GM19324 (cell line): ENCODE results near the gene ATP2A2.

ENCODE experiments used
- ATAC-seq: cut with Tn5 transposase; IDR thresholded peaks from one replicate; pipeline ENCODE4 v1.9.1; 2021; ENCODE audit warnings: mild to moderate bottlenecking, moderate library complexity; ENCODE audit not compliant: unreplicated experiment, low FRiP score

ATP2A2 gene

DNA sequence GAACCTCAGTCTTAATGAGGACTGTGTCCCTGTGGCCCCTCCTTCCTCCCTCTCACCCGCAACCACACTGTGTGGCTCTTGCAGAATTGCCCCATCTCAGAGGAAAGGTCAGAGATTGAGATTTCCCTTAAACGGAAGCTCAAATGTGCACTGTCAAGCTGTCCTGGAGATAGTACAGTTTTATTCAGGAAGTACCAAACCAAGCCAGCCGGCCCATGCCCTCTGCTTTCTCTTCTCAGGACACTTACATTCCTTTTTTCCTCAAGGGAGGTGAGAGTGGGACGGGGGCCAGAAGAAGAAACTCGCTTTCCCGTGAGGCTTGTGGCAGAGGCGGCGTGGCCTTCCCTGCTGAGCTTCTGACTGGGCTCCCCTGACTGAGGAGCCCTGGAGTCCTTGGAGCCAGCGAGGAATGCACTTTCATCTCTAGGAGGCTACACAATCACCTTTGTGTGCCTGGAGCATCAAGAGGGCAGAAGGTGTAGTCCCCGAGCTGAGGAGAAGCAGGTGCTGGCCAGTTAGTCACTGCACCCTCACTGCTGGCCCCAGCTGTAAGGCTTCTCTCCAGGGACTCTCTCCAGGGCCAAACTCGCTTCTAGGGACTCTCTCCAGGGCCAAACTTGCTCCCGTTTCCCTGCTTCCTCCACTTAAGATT is 24.1 kb upstream of the ATP2A2 start:
- ATAC-seq = no peak

GRCh38 chr12:110258466-110258865 is 22.6 kb upstream of the ATP2A2 start:
- ATAC-seq = no peak

GRCh38 chr12:110262442-110263388 is 18.3 kb upstream of the ATP2A2 start:
- ATAC-seq = no peak

GRCh38 chr12:110266381-110266960 is 14.6 kb upstream of the ATP2A2 start:
- ATAC-seq = no peak

GRCh38 chr12:110266980-110267620 is 13.9 kb upstream of the ATP2A2 start:
- ATAC-seq = no peak

DNA sequence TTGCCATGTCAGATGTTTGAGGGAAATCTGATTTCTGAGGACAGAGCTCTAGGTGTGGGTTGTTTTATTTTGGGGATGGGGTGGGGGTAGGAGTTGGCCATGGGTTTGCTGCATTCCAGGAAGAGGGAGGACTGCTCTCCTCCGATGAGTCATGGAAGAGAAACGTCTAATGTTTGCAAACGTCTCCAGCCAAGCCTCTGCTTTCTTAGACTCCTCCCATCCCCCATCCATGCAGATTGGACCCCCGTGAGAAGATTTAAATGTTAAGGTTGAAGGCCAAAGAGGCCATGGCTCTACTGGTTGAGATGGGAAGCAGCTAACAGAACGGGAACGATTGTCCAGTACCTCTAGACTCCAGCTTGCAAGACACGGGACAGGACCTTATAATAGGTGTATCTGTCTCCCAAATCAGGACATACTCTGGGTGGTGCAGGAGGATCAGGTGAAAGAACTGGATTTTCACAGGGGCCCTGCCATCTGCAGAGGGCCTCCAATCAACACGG is 11.4 kb upstream of the ATP2A2 start:
- ATAC-seq = no peak

DNA sequence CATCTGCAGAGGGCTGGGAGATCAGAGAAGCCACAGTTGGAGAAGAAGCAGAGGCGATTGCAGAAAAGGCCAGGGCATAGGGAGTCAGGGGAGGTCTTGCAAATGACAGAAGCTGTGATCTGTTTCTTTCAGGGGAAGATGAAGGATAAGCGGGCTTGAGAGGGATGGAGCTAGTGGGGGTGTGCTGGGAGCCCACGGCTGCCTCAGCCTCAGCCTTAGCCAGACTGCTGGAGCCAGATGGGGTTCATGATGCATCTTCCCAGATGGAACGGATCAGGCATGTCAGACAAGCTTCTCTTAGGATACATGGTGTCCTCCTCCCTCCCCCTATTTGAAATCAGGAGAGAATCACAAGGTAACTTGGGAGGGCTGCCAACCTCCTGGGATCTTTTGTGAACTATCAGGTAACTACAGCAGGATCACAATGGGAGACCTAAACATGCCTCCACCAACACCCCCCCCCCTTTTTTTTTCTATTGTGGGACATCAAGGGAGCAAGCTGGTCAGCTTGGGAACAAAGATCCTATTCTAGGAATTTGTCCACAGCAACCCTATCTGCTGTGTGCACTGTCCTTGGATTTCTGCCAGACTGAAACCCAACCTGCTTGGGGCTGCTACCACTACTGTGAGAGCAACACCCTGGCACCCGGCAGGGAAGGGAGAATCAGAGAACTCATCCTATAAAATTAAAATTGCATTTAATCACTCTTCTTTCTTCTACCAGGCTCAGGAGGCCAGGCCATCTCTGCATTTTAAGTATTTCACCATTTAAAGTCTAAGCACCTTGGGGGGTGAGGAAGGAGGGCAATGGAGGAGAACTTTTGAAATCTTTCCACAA is 10.7 kb upstream of the ATP2A2 start:
- ATAC-seq = no peak

DNA sequence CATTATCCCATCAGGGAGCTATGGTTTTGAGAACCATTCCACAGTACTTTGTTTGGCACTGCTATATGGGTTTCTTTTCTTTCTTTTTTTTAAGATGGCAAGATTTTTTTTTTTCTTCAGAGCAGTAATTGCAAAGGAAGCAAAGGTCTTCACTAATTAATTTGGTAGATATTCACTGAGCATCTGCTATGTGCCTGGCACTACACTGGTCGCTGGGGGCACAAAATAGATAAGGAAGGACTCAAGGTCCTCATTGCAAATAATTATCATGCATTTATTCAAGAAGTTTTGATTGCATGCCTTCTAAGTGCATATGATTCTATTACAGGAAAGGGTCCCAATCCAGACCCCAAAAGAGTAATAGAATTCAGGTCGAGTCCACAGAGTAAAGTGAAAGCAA is 10.0 kb upstream of the ATP2A2 start:
- ATAC-seq = no peak

DNA sequence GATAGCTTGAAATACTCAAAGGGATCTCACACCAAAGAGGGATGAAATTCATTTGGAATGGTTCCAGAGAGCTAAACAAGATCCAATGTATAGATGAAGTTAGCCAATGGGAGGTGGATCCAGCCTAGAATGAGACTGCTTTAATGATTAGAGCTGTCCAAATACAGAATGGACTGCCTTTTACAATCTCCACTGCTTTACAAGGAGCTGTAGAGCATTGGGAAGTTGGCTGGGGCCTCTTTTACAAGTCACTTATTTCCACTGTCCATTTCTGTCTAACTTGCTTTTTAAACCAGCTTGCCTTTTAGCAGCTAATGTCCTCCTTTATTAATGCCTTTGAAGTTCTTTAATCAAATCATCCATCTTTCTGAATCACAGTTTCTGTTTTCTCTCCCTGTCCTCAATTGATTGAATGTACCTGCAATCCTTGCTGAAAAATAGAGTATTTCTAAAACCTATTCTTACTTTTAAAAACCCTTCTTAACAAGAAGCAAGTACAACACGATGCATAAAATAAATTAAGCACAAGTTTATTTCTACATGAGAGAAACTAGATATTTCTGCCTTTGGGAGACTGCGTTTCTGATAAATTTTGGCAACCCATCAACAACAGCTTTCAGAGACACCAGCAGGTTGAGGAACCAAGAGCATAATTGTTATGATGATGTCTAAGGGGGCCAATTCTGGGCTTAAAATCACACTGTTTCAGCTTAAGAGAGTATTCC is 3.4 kb upstream of the ATP2A2 start:
- ATAC-seq = no peak

GRCh38 chr12:110278255-110278536 is 2.9 kb upstream of the ATP2A2 start:
- no peak for ATAC-seq

DNA sequence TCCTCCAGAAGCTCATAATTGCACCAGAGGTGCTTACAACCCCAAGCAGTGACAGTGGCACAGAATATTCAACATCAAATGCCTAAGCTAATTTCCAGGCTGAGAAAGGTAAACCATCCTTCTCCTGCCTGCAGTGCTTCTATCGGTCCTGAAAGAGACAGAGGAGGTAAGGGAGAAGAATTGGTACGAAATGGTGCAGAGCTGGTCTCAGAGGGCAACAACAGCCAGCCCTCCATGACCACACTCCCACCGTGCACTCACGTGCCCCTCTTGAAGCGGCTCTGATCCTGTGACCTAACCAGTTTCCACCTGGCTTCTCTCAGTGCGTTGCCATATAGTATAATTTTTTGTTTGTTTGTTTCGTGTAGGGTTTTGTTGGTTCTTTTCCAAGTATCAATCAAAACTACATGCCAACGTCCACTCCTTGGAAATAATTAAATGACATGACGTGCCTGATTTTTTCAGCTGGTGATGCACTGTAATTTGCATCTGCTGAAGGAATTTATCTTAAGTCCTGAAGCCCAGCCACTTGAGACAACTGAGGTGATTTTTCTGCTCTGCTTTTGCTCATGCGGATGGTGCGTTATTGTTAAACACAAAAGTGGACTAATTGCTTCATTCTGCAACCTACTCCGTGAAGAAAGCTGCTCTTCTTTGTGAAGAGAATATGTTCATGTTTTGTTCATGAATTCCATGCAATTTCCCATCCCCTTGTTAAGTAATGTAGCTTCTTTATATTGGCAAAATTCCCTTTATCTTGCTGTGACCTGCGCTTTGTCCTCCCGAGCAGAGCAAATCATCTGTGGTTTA is 1.3 kb upstream of the ATP2A2 start:
- ATAC-seq = no peak

GRCh38 chr12:110280392-110280778 is 662 bp upstream of the ATP2A2 start:
- no peak for ATAC-seq

DNA sequence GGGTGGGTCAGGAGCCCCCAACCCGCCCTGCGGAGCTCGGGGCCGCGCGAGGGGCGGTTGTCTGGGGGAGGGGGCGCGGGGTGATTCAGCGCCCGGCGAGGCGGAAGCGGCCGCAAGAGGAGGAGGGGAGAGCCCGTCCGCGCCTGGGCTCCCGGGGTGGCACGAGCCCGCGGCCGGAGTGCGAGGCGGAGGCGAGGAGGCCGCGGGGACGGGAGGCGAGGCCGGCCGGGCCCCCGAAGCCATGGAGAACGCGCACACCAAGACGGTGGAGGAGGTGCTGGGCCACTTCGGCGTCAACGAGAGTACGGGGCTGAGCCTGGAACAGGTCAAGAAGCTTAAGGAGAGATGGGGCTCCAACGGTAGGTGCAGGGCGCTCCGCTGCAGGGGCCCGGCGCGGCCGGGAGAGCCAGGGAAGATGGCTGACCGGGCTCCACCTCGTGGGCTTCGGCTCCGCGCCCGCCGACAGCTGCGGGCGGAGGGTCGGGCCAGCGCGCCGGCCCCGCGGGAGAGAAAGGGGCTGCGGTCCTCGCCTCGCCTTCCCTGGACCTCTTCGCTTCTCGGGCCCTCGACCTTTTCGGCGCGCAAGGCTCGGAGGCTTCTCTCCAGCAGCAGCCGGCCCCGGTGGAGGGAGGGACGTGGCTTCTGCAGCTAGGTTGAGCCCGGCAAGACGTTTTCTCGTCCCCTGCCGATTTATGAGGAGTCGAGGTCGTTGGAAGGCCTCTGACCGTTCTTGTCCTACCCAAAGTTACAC is 677 bp downstream of the ATP2A2 start:
- peak; percentile 37 for ATAC-seq

- no peak for ATAC-seq
These were observed 1.3 kb downstream of the ATP2A2 start for GRCh38 chr12:110282300-110282860.

DNA sequence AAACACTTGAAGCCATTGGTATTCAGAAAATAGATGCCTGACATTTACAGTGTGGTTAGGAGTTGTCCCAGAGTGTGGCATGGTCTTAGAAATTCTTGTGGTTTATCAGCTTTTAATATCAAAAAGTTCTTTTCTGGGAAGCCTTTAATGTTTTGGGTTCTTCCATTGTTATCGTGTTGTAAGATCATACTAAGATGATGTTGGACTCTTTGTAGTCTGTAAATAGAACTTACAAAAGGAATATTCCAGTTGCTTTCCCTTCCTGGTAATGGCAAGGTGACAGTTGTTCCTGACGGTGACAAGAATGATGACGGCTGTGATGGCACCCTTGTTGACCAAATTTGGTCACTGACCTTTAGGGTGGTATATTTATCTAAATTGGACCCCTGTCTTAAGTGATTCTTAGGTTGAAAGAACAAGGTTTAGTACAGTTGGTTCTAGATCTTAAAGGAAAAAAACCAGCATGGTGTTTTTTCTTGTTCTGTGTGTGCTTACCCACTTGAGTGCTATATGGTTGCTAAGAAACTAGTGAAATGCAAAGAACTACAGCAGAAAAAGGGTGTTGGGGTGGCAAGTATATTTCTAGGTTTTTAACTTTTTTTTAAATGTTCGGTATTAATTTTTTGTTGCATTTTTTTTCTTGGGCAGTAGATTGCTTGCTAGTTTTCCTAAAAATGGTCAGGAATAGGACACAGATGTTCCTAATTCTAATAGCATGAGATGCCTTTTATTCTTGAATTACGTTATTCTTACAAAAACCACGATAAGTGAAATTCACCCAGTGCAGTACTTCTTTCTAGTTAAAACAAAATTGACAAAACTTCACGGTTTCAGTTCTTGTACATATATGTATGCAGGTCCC is 2.1 kb downstream of the ATP2A2 start:
- no peak for ATAC-seq

DNA sequence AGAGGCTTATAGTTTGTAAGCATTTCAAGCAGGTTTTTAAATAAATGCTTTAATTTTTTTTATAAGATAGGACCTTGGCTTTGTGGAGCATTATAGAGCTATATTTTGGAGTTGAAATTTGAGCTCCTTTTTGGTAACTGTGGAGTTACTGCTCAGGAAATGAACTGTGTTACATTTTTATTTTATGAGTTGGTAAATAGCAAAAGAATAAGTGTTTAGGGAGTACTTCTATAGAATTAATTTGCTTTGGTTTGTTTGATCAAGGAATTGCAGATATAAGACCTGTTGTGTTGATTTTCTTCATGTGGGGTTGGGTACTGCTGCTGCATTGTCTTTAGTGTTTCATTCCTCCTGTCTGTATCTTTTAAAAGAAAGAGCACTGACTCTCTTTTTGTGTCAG is 3.5 kb downstream of the ATP2A2 start:
- ATAC-seq = no peak

DNA sequence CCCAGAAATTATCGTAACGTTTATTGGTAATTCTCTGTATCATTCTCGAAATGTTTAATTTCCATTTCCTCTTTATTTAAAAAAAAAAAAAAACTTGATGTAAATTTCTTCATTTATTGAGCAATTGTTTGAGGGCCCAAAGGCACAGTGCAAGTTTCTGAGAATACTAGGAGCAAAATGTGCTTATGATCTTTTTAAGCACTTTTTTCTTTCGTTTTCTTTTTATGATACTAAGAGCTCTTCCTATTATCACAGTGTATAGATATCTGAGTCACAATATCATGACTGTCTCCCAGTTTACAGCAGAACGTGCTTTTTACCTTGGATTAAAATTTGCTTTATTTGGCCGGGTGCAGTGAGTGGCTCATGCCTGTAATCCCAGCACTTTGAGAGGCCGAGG is 5.6 kb downstream of the ATP2A2 start:
- ATAC-seq = no peak
